ENCODE measurements around the gene CEP70. TPM values are rescaled to one million over a fixed set of nuclear protein-coding genes. Genes with fewer than 3 reads are reported as not detected.
"Not testable (repeated sequence)": the region's sequence is repeated elsewhere in the genome, so short reads cannot be mapped to it uniquely, and the experiment has no call there.

Gene CEP70
- total and polyA plus RNA-seq, 2 experiments from 2014 or later: 7.6 to 7.8 TPM

- no peaks in the 10 kb centered on the region for H3K79me2 ChIP-seq (ENCODE audit: insufficient read depth)
- H3K27me3 ChIP-seq (replicated peaks; ENCODE audit: insufficient read depth): no peaks in the 10 kb centered on the region
- TF ChIP-seq EZH2 (IDR thresholded peaks at IDR 0.05; ENCODE audit: insufficient read depth, poor library complexity, severe bottlenecking) (no peak), EZH2phosphoT487 (IDR thresholded peaks at IDR 0.05; ENCODE audit: insufficient read depth, low read depth) (no peak)
- DNase-seq: peak; percentile 41
- no peak overlapping the region for H3K27ac ChIP-seq
- no peak overlapping the region for H3K4me3 ChIP-seq
- H3K9ac ChIP-seq: no peak overlapping the region
- in situ Hi-C loops (cut with MboI): loop anchor here (25.0 kb wide), 1 partner anchor 456 kb away; no protein-coding TSS in a partner anchor
- H3F3A ChIP-seq (ENCODE audit: insufficient read depth): no peaks in the 10 kb centered on the region
- H2AFZ ChIP-seq: no peak overlapping the region
- no peaks in the 10 kb centered on the region for H3K9me3 ChIP-seq (ENCODE audit: low read depth)
- no peaks in the 10 kb centered on the region for H4K20me1 ChIP-seq (ENCODE audit: insufficient read depth)
- WGBS, 2 experiments (ENCODE audit: low coverage in 1 of 2, low lambda C conversion rate in 2 of 2, missing lambda C conversion rate in 2 of 2): 86% methylated on average over 13 of the region's 13 CpGs
- no peaks in the 10 kb centered on the region for H3K9me2 ChIP-seq (ENCODE audit: insufficient read depth)
- no peak overlapping the region for H3K4me2 ChIP-seq (ENCODE audit: unreplicated experiment)
- no peaks in the 10 kb centered on the region for H3K36me3 ChIP-seq (ENCODE audit: low read depth)
- H3K4me1 ChIP-seq (ENCODE audit: insufficient read depth): peaks cover 2% of the 10 kb centered on the region; the same call in 1 of the 2 replicates
Observed at GRCh38 chr3:138455801-138456716, 138.0 kb downstream of the CEP70 start.

DNA sequence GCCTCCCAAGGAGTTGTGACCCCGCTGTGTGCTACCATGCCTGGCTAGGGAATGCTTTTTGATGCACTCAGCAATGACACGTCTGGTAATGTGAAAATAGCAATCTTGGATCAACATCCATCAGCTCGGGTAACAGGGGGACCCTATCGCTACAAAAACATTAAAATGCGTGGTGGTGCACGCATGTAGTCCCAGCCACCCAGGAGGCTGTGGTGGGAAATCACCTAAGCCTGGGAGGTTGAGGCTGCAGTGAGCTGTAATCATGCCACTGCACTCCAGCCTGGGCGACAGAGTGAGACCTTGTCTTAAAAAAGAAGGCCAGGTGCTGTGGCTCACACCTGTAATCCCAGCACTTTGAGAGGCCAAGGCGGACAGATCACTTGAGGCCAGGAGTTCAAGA lies 140.1 kb downstream of the CEP70 start:
- H3K9me3 ChIP-seq (ENCODE audit: low read depth); H3K27ac ChIP-seq; H3K27me3 ChIP-seq (replicated peaks; ENCODE audit: insufficient read depth); H3F3A ChIP-seq (ENCODE audit: insufficient read depth); H3K9me2 ChIP-seq (ENCODE audit: insufficient read depth); H3K36me3 ChIP-seq (ENCODE audit: low read depth); H3K79me2 ChIP-seq (ENCODE audit: insufficient read depth); H3K4me3 ChIP-seq; H2AFZ ChIP-seq; H3K4me1 ChIP-seq (ENCODE audit: insufficient read depth); DNase-seq; H4K20me1 ChIP-seq (ENCODE audit: insufficient read depth); H3K9ac ChIP-seq; H3K4me2 ChIP-seq (ENCODE audit: unreplicated experiment): not testable (repeated sequence)
- in situ Hi-C loops (cut with MboI): loop anchor here (25.0 kb wide), 1 partner anchor 458 kb away; no protein-coding TSS in a partner anchor
- 80 to 85% methylated on average over 8 of the region's 8 CpGs for WGBS, 2 experiments (ENCODE audit: low coverage in 1 of 2, low lambda C conversion rate in 2 of 2, missing lambda C conversion rate in 2 of 2)

DNA sequence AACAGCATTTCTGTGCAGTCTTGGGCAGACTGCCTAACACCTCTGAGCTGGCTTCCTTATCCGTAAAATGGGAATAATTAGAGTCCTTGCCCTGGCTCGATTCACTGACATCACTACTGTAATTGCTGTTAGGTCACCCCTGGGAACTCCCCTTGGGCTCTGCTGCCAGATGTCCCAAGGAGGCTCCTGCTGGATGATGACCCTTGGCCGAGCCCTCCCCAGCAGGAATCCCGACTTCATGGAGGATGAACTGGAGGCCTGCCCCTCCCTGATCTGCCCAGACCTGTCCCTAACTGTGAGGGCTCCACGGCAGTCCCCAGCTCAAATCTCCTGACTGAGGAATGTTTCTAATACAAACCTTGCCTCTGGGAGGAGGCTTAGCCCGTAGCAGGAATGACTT lies 141.6 kb downstream of the CEP70 start:
- no peak overlapping the region for H2AFZ ChIP-seq
- H3K9ac ChIP-seq: no peak overlapping the region
- no peaks in the 10 kb centered on the region for H3K27me3 ChIP-seq (replicated peaks; ENCODE audit: insufficient read depth)
- no peak overlapping the region for H3K4me3 ChIP-seq
- H3K9me3 ChIP-seq (ENCODE audit: low read depth): no peaks in the 10 kb centered on the region
- H3K4me2 ChIP-seq (ENCODE audit: unreplicated experiment): no peak overlapping the region
- in situ Hi-C loops (cut with MboI): loop anchor here (25.0 kb wide), 1 partner anchor 460 kb away; no protein-coding TSS in a partner anchor
- DNase-seq: no peak
- no peaks in the 10 kb centered on the region for H3K79me2 ChIP-seq (ENCODE audit: insufficient read depth)
- no peak overlapping the region for H3K27ac ChIP-seq
- no peak for TF ChIP-seq EZH2 (IDR thresholded peaks at IDR 0.05; ENCODE audit: insufficient read depth, poor library complexity, severe bottlenecking)
- no peak for TF ChIP-seq EZH2phosphoT487 (IDR thresholded peaks at IDR 0.05; ENCODE audit: insufficient read depth, low read depth)
- no peaks in the 10 kb centered on the region for H3K36me3 ChIP-seq (ENCODE audit: low read depth)
- no peaks in the 10 kb centered on the region for H3K4me1 ChIP-seq (ENCODE audit: insufficient read depth)
- no peaks in the 10 kb centered on the region for H4K20me1 ChIP-seq (ENCODE audit: insufficient read depth)
- no peaks in the 10 kb centered on the region for H3F3A ChIP-seq (ENCODE audit: insufficient read depth)
- 71 to 72% methylated on average over 6 of the region's 6 CpGs for WGBS, 2 experiments (ENCODE audit: low coverage in 1 of 2, low lambda C conversion rate in 2 of 2, missing lambda C conversion rate in 2 of 2)
- no peaks in the 10 kb centered on the region for H3K9me2 ChIP-seq (ENCODE audit: insufficient read depth)

GRCh38 chr3:138451595-138452162 lies 142.4 kb downstream of the CEP70 start:
- Histone ChIP-seq H3K9ac (no peak overlapping the region), H3K36me3 (ENCODE audit: low read depth) (no peaks in the 10 kb centered on the region), H2AFZ (no peak overlapping the region), H3K4me2 (ENCODE audit: unreplicated experiment) (no peak overlapping the region), H3F3A (ENCODE audit: insufficient read depth) (no peaks in the 10 kb centered on the region), H4K20me1 (ENCODE audit: insufficient read depth) (no peaks in the 10 kb centered on the region), H3K9me3 (ENCODE audit: low read depth) (no peaks in the 10 kb centered on the region), H3K9me2 (ENCODE audit: insufficient read depth) (no peaks in the 10 kb centered on the region), H3K4me3 (no peak overlapping the region), H3K27me3 (replicated peaks; ENCODE audit: insufficient read depth) (no peaks in the 10 kb centered on the region), H3K27ac (no peak overlapping the region), H3K79me2 (ENCODE audit: insufficient read depth) (no peaks in the 10 kb centered on the region), H3K4me1 (ENCODE audit: insufficient read depth) (no peaks in the 10 kb centered on the region)
- 83 to 84% methylated on average over 42 to 43 of the region's 43 CpGs for WGBS, 2 experiments (ENCODE audit: low coverage in 1 of 2, low lambda C conversion rate in 2 of 2, missing lambda C conversion rate in 2 of 2)
- TF ChIP-seq EZH2phosphoT487 (IDR thresholded peaks at IDR 0.05; ENCODE audit: insufficient read depth, low read depth) (no peak), EZH2 (IDR thresholded peaks at IDR 0.05; ENCODE audit: insufficient read depth, poor library complexity, severe bottlenecking) (no peak)
- no peak for DNase-seq
- in situ Hi-C loops (cut with MboI): loop anchor here (25.0 kb wide), 1 partner anchor 461 kb away; no protein-coding TSS in a partner anchor

Data from GM23248 (cell line).